ENCODE data around the gene TBC1D24.
"Not testable (repeated sequence)": the region's sequence is repeated elsewhere in the genome, so short reads cannot be mapped to it uniquely, and the experiment has no call there.

The TBC1D24 gene

DNA sequence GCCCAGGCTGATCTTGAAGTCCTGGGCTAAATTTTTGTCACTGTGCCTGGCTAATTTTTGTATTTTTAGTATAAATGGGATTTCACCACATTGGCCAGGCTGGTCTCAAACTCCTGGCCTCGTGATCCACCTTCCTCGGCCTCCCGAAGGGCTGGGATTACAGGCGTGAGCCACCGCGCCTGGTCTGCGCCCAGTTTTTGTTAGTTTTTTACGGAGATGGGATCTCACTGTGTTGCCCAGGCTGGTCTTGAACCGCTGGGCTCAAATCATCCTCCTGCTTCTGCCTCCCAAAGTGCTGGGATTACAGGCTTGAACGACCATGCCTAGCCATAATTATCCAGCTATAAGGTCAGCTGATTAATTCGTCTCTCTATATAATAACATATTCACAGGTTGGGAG, 59.0 kb downstream of the TBC1D24 start:
- no peak for DNase-seq

DNA sequence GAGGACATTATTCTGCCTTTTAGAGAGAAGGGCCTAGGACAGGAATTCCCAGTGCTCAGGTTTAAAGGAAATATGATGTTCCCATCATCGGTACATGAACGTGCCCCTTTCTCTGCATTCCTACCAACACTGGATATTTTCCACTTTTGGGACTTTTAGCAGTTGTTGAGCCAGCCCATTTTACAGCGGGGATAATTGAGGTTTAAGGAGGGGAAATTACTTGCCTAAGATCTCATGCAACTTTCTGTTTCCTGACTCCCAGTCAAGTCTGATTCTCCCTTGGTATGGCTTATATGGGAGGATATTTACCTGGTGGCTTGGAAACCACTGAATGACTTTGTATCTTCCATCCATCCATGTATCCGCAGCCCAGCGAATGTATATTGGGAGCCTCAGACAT, 59.4 kb downstream of the TBC1D24 start:
- not testable (repeated sequence) for DNase-seq

DNA sequence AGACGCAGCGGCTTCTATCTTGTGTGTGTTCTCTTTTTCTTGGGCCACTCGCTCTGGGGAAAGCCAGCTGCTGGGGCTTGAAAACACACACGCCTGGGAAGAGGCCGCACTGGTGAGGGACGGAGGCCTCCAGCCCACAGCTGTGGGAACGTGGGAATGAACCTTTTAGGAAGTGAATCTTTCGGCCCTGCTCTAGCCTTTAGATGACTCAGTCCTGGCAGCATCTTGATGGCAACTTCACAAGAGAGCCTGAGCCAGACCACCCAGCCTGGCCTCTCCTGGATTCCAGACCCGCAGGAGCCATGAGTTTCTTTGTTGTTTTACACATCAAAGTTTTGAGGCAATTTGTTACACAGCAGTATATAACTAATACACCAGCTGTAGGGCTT, 60.7 kb downstream of the TBC1D24 start:
- no peak for DNase-seq

DNA sequence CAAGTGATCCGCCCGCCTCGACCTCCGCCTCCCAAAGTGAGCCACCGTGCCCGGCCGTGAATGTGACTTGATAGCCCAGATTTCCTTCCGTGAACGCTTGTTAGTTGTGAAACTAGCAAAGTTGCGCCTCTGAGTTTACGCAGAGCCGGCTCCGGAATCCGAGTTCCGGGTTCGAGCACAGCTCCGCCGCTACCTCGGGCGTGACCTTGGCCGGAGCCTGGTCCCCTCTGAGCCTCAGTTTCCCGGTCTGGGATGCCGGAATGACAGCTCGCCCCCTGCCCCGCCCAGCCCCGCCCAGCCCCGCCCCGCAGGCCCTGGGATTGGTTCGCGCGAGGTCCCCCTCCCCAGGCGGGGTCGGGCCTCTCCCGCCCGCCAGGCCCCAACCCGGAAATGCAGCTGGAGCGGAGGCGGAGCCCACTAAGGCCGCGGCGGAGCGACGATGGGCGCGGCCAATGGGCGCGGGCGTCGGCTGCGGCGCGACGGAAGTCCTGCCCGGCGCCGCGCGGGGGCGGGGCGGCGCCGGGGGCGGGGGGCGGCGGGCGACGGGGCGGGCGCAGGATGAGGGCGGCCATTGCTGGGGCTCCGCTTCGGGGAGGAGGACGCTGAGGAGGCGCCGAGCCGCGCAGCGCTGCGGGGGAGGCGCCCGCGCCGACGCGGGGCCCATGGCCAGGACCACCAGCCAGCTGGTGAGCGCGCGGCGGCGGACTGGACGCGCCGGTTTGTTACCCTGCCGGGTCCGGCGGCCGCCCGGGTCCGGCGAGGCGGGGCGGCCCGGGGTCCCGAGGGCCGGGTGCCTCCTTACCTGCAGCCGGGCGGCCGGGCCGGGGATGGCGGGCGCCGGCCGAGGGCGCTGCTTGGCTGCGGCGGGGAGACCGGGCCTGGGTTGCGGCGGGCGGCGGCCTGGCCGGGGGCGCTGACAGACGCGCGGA, 62.8 kb downstream of the TBC1D24 start, which contains the start of gene PDPK1:
Gene PDPK1 (plus strand): TSS at position 571 of the 929 bp plus-strand sequence. CDS start 92 bp downstream, at position 663.
- peak; percentile 96 for DNase-seq

DNA sequence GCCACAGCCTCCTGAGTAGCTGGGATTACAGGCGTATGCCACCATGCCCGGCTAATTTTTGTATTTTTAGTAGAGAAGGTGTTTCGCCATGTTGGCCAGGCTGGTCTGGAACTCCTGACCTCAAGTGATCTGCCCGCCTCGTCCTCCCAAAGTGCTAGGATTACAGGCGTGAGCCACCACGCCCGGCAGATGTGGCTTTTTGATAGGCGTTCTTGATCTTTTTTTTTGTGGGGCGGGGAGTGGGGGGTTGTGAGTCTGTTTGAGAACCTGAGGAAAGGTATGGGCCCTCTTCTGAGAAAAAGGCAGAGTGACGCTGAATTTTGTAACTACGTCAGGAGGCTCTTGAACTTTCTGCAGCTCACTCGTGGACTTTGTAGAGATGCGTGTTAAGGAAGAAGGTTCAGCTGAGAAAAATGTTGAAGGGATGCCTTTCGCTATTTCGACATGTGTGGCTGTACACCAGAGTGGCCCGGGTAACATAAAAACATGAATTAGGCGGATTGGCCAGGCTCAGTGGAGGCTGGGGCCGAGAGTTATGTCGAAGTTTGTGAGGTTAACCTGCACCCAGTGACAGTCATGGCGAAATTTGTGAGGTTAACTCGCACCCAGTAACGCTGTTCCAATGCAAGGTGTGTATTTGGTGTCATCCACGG, 64.4 kb downstream of the TBC1D24 start:
- DNase-seq, result not testable (repeated sequence)

DNA sequence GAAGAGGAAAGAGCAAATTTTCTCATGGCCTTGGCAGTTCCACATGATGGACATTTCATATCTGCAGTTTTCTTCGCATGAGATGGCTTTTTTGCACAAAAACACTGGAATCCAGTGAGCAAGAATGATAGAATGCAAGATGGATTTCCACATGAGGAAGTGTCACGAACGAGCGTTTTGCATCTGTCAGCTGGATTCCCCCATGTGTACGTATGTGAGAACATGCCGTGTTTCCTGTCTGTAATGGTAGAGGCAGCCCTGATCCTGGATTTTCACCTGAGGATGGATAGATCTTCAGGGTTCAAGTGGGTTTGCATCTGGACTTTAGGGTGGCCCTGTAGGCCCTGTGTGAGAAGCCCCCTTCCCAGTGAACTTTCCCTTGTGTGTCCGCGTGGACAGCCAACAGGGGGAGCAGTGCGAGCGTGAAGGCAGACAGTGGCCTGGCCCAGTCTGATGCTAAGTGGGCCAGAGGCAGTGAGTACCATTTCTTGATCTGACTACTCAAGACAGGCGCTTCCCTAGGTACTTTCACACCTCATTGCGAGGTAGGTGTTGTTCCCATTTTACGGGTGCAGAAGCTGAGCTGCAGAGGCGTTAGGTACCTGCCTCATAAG, 65.0 kb downstream of the TBC1D24 start:
- DNase-seq, result not testable (repeated sequence)

DNA sequence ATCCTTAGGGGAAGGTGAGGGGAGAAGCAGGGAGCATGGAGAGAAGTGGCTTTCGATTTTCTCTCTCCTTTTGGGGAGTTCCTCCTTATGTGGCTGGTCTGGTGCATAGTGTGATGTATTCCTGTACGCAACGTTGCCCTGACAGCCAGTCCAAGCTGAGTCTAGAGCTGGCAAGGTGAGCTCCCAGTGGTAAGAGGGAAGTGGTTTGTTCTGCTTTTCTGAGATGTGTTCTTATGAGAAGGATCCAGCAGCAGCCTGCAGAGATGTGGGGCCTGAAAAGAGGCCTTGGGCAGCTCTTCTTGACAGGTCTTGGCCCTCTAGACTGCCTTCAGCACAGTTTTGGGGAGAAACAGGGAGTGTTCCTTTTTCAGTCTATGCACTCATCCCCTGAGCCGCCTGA, 66.0 kb downstream of the TBC1D24 start:
- not testable (repeated sequence) for DNase-seq

DNA sequence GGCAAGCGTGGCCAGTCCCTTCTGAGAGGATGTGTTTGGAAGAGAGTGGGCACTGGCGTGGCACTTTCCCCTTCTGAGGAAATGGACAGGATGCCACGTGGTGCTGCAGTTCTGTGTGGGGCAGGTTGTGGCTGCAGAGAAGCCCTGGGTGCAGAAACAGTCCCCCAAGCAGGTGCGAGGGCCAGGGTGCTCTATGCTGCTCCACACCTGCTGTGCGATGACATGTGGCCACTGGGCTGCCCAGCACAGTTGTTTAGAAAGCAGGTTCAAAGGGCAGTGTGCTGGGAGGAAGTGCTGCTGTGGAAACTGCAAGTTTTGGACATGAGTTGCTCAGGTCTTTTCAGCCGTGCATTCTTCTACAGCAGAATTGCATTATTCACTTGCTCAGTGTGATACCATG, 66.5 kb downstream of the TBC1D24 start:
- not testable (repeated sequence) for DNase-seq

DNA sequence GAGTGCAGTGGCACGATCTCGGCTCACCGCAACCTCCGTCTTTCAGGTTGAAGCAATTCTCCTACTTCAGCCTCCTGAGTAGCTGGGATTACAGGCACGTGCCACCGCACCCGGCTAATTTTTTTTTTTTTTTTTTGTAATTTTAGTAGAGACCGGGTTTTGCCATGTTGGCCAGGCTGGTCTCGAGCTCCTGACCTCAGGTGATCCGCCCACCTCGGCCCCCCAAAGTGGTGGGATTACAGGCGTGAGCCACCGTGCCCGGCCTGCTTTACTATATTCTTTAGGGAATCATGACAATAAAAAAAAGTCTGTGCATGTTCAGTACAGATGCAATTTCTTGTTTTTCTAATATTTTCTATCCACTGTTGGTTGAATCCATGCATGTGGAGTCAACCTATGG, 68.8 kb downstream of the TBC1D24 start:
- not testable (repeated sequence) for DNase-seq

DNA sequence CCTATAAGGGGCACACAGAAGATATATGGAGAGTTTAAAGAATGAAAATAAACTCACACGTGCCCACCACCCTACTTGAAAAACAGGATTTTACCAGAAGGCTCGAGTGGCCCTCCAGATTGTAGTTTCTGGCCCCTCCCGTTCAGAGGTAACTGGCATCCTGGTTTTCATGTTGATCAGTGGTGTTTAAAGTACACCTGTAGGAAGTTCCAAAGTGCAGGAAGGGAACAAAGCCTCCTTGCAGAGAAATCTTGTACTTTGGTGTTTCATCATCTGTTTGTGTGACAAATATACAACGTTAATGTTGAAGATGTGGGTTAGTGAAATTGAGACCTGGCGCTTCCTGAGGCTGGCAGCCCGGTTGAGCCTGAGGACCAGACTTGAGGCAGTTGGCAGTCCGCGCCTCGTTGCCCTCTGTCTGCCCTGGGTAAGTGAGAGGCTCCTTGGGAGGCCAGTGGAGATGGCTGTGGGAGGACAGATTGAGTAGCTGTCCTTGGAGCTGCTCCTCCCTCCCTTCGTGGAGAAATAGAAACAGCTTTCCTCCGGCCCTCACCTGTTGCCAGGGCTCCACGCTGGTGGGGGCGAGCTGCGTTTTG, 75.5 kb downstream of the TBC1D24 start:
- DNase-seq, result not testable (repeated sequence)

DNA sequence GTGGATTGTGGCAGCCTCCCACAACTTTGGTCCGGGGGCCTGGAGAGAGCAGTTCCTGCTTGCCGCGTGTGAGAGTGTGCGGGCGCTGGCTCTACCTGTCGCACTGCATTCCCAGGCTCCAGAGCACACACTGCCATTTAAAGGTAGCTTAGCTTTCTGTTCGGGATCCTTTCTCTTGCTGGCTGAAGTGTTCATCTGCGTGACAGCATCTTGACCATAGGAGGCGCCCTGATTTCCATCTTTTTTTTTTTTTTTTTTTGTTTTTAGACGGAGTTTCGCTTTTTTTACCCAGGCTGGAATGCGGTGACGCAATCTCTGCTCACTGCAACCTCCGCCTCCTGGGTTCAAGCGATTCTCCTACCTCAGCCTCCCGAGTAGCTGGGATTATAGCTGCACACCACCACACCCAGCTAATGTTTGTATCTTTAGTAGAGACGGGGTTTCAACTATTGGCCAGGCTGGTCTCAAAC, 76.5 kb downstream of the TBC1D24 start:
- DNase-seq, result not testable (repeated sequence)

DNA sequence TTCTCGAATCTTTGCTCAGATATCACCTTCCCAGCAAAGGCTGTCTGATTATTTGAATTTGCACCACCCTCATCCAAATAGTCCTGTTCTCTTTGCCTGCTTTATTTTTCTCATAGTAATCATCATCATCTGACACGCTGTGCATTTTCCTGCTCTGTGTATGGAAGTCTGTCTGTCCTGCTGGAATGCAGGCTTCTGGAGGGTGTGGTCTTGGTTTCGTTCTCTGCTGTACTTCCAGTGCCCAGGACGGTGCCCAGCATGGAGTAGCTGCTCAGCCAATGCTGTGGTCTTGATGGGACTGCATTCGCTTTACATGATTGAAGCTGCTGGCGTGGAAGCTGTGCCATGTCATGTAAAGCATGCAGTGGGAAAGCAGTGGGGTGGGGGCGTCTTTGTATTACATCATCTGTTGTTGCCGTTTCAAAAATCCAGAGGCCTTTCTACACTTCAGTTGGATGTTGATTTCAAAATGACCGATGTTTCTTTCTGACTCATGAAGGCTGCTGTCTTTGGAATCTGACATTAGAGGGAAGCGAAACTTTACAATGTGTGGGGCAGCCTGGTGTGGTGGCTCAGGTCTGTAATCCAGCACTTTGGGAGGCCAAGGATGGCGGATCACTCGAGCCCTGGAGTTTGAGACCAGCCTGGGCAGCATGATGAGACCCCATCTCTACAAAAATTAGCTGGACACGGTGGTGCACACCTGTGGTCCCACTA, 79.9 kb downstream of the TBC1D24 start:
- DNase-seq, result not testable (repeated sequence)
